Ishikawa (cell line): Measurements from ENCODE around the gene MAPK9.

Source experiments
- CREB1 ChIP-seq: IDR thresholded peaks from 2 replicates; pipeline ENCODE4 v1.6.1; 2012; ENCODE audit warnings: low read depth
- ZBTB7A ChIP-seq: IDR thresholded peaks from 2 replicates; pipeline ENCODE4 v1.6.1; 2012; ENCODE audit warnings: low read depth

GRCh38 chr5:180208435-180209081 is 83.3 kb downstream of the MAPK9 start:
- TF ChIP-seq CREB1, result no peak
- 0 out of 2 replicates have a peak, but pooled peaks have one; percentile 62 for TF ChIP-seq ZBTB7A
